Measurements from ENCODE around the gene TSPAN13.

The TSPAN13 gene

GRCh38 chr7:16816824-16817223, 63.3 kb downstream of the TSPAN13 start:
- no peak for DNase-seq

- no peak for DNase-seq
Observed at GRCh38 chr7:16817536-16817935, 64.0 kb downstream of the TSPAN13 start.

DNA sequence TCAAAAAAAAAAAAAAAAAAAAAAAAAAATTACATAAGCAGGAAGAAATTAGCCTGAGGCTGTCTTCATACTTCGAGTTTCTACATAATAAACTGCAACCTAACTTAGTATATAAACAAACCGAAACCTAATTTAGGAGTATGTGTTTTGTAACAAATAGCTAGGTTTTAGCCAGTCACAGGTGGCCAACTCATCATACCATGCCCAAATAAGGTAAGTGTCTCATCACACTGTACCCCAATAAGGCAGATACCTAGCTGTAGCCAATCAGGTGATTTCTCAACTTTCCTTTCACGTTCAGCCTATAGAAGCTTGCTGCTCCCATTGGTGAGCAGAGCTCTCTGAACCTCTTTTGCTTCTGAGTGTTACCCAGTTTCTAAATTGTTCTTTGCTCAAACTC, 65.2 kb downstream of the TSPAN13 start:
- no peak for DNase-seq

GRCh38 chr7:16822029-16822428, 68.5 kb downstream of the TSPAN13 start:
- DNase-seq, result no peak

GRCh38 chr7:16826060-16826459, 72.5 kb downstream of the TSPAN13 start:
- no peak for DNase-seq

GRCh38 chr7:16833373-16833772, 79.8 kb downstream of the TSPAN13 start:
- DNase-seq, result no peak

Measured in activated CD4-positive, CD25-positive, alpha-beta regulatory T cell (primary cell).